Left renal pelvis (tissue), 4 donors: ENCODE measurements around the gene PDLIM5. TPM values are rescaled to one million over a fixed set of nuclear protein-coding genes. Genes with fewer than 3 reads are reported as not detected.
"Not testable (repeated sequence)": the region's sequence is repeated elsewhere in the genome, so short reads cannot be mapped to it uniquely, and the experiment has no call there.

Experiments used
- DNase-seq, 4 donors: peaks; one replicate each; pipeline ENCODE4 v3.0.0-alpha.2; 2013; ENCODE audit warnings: low read depth in 4 of 4, low spot score in 3 of 4
- polyA plus RNA-seq, 4 donors: library from polyadenylated mRNA; unstranded; fragments of 120-200 nt; gene quantifications; one replicate each; pipeline ENCODE4 v1.2.1, GENCODE V29; 2013; ENCODE audit not compliant: insufficient read length in 4 of 4

PDLIM5 gene
- polyA plus RNA-seq, 4 donors = 21.6 to 55.3 (median 48.3) TPM

DNA sequence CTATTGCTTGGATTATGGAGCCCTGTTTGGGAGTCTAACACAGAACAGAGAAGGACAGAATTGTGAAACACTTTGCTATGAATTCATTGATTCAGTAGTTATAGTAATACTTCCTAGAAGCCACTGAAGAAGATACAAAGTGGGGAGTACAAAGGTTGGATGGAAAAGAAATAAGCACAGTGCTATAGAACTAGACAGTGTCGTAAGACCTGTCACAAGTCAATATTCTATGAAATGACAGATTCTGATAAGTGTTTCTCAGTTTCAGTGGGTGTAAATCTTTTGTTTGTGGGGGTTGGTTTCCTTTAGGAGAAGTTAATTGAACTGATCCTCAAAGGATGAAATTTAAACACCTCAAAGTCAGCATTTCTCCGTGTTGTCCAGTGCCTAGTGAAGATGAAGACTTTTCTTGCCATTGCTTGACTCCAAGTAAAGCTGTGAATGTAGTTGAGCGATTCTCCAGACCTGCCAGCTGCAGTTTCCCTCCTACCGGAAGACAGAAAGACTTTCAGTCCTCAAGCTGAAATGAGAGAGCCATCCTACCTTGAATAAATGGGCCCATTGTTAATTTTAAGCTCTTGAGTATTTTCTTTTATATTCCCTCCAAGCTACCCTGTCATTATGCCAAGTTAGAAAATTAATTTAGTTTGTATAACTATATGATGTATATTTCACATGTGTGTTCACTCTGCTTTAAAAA lies 7.9 kb downstream of the PDLIM5 start:
- no peak for DNase-seq

DNA sequence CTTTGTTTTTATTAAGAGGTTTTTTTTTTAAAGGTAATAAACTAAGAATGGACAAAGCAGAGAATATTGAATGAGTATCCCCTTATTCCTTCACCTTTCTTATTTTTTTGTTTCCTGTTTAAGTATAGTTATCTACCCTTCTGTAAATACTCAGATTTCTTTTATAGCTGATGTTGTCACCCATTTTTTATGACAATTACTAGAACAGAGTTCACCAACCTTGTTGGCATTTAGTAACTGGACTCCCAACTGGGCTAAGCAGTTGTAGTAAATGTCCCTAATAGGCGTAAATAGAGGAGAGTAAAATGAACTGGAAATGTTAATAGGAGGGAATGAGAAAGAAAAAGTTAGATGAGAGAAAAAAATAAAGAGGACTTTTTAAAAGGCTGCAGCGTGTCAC lies 9.8 kb downstream of the PDLIM5 start:
- DNase-seq = no peak

- no peak for DNase-seq
Measured at GRCh38 chr4:94462572-94462971, 10.8 kb downstream of the PDLIM5 start.

DNA sequence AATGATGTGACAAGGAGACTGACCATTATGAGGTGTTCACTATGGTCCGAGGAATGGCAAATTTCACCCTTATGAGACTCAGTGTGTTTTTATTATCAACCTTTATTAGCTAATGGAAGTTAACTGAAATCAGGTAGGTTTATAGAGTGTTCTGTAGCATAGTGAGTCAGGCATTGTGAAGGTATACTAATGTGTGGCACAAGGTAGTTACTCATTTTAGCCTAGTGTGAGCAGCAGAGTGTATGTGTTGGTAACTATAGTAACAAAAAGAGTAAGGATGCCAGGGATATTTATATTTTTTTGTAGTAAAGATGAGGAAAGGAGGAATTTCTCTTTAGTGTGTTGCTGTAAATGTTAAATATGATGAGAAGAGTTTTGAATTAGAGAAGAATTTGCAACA lies 12.0 kb downstream of the PDLIM5 start:
- DNase-seq = no peak

- no peak for DNase-seq
Measured at GRCh38 chr4:94466371-94466770, 14.6 kb downstream of the PDLIM5 start.

DNA sequence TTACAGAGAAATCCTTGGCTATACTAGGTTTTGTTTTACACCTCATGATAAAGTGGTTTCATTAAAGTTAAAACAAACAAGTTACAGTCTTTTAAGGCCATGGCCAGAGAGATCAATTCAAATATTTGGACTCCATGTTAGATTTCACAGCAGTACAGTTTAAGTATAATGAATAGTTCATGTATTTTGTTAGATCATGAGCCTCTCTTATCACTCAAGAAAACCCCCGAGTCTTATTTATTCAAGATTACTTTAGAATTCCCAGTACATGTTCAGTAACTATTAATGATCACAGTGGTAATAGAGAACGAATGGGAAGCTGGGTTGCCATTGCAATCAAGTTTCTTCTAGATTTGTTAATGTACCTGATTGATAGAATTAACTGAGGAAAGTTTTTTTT lies 15.2 kb downstream of the PDLIM5 start:
- DNase-seq = no peak

GRCh38 chr4:94468093-94468769 lies 16.5 kb downstream of the PDLIM5 start:
- DNase-seq = no peak

DNA sequence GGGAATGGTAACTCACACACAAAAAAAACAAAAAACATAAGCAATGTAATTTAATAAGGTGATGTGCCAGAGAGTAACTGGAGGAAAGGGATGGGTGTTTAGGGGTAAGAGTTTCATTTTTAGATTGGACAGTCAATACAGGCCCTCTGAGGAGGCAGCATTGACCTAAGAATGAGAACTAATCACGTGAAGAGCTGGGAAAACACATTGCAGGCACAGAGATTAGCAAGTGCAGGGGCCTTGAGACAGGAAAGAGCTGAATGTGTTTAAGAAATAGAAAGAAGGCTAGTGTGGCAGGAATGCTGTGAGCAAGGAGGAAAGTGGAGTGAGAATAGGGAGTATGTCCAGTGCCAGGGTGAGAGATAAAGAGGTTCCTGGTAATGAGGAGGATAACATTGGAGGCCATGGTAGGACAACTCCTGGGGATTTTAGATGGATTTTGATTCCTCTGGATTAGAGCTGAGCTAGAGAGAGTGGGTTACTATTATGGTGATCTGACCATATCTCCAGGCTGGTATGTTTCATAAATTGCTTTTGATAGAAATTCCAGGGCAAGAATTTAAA lies 17.6 kb downstream of the PDLIM5 start:
- DNase-seq = no peak

- no peak for DNase-seq
Measured at GRCh38 chr4:94470132-94470531, 18.4 kb downstream of the PDLIM5 start.

- not testable (repeated sequence) for DNase-seq
Measured at GRCh38 chr4:94470782-94471181, 19.0 kb downstream of the PDLIM5 start.

DNA sequence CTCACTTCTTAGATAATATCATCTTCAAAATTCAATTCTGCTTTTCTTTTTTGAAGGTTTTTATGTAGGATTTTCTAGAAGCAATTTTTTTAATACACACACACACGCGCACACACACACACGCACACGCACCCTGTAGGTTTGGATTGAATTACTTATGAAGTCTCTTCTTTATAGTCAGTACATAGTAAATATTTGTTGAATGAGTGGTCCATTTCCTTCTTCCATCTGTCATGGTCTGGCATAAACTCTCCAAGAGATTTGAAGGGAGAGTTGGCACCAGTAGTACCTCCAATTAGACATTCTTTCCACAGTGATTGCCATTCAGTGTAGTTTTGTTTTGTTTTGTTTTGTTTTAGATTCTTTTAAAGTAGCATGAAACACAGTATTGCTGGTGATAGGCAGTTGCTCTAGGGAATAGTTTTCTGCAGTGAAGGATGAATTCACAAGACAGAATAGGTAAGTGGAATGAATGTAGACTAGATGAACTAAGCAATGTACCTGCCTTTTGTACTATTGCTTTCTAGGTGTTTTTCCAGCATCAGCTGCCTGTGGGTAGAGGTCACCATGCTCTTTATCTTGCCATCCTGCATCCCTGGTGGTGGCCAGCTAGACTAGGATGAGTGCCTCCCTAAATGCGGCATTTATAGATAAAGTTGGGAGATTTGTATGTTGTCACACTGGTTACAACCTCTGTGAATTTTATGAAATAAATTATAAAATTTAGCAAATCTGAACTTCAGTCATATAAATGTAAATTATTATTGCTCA lies 20.5 kb downstream of the PDLIM5 start:
- no peak for DNase-seq

DNA sequence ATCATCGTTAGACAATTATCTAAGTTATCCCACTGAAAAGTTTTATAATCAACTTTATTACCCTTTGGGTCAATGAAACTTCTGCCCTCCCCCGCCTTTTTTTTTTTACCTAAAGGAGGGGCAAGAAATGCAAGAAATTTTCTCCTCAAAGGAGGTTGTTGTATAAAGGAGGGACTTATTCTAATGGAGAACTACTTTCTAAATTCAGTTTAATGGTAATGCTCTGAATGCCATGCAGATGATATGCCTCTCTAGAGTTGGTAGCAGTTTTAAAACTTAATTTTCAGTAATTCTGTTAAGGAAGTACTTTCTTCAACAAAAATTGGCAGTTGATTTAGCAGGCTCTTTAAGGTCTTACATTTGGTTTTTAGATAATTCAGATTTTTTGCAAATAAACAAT lies 23.3 kb downstream of the PDLIM5 start:
- DNase-seq = no peak

GRCh38 chr4:94475794-94476193 lies 24.1 kb downstream of the PDLIM5 start:
- DNase-seq = no peak

GRCh38 chr4:94477227-94477626 lies 25.5 kb downstream of the PDLIM5 start:
- no peak for DNase-seq

DNA sequence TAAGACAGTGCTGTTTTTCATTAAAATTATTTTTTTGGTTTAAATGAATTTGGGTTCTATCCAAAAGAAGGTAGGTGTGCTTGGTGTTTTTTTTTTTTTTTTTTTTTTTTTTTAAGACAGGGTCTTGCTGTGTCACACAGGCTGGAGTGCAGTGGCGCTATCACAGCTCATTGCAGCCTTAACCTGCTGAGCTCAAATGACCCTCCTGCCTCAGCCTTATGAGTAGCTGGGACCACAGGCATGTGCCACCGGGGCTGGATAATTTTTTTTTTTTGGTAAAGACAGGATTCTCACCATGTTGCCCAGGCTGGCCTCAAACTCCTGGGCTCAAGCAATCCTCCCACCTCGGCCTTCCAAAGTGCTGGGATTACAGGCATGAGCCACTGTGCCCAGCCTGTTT lies 27.1 kb downstream of the PDLIM5 start:
- DNase-seq = not testable (repeated sequence)

GRCh38 chr4:94479358-94480141 lies 27.8 kb downstream of the PDLIM5 start:
- DNase-seq = no peak

DNA sequence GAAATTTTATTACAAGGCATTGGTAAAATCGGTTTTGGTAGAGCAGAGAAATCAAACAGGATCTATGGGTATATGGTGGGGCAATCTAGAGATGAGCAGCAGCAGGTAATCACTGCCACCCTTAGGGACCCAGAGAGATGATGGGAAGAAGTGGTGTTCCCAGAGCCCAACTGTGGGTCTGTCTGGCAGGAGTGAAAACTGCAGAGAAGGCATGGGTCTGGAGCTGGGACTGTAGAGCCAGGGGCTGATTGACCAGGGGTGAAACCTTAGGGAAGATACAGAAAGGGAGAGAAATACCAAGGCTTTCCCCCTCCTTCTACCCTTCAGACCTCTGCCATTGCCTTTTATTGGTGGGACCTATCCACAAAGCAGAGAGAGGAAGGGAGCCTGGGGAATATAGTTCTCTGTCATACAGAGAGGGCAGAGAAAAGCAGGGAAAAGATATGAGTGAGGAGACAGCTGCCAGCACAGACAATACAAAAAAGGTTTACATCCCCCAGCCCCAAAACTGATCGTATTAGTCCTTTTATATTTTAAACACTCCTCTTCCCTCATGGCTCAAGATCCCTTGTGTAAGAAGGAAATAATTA lies 28.7 kb downstream of the PDLIM5 start:
- no peak for DNase-seq

DNA sequence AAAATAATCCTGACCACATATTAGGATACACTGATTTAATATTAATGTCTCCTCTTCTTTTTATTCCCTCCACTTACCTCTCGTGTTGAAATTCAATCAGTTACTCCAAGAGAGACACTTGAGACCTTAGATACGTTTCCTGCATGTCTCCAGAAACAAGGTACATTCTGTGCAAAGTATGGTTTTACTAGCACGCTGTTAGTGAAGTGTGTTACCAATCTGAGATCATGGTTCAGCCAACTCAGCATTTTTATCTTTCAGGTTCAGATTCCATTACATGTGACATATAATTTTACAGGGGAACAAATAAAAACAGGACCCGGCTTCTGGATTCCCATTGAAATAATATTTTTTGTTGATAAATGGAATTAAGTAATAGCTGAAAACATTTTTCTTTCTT lies 32.2 kb downstream of the PDLIM5 start:
- no peak for DNase-seq

DNA sequence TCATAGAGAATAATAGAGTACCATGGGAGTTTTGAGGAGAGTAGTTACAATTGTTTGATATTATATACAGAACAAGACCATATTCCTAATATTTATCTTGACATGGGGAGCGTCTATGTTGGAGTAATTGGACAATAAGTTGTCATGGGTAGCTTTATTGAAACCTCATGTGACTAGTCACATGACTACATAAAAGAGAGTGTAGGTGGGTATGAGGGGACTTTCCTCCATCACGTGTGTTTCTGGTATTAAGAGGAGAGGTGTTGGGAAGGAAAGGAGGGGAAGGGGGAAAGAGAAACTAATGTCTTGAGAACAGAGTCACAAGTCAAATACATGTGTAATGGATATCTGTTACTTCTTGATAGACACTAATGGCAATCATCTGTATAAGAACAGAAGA lies 33.1 kb downstream of the PDLIM5 start:
- DNase-seq = no peak

GRCh38 chr4:94486372-94486801 lies 34.6 kb downstream of the PDLIM5 start:
- DNase-seq = no peak
